ENCODE results near the gene CDC42EP5.

DNA sequence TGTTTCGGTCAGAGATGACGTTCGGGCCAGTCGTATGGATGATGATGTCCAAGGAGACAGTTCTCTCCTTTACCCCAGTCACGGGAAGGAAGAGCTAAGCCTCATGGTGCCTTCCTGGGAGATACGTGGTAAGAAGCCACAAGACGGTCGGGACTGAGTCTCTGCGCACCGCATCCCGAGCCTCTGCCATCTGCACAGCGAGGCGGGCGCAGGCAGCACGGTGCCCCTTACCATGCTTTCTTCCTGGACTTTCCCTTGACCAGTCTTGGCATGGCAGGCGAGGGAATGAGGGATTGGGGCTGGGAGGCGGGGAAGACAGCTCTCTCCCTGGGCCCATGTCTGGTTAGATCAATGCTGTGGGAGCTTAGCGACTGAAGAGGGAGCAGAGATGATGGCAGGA is 19.5 kb upstream of the CDC42EP5 start:
- no peak for TF ChIP-seq POLR2A (IDR thresholded peaks at IDR 0.05)
- TF ChIP-seq CTCF (IDR thresholded peaks at IDR 0.05) = no peak
